Heart left ventricle (tissue), 16 donors: ENCODE measurements around the gene CYP19A1. TPM values are rescaled to one million over a fixed set of nuclear protein-coding genes. Genes with fewer than 3 reads are reported as not detected.

ENCODE experiments used
- ATAC-seq, 4 donors: fragments of 200-7000 bp; cut with Tn5 transposase; one replicate each; pipeline ENCODE4 v1.9.1; 2020 to 2022; ENCODE audit warnings: moderate library complexity in 4 of 4, mild to moderate bottlenecking in 3 of 4, moderate number of reproducible peaks in 1 of 4
- DNase-seq, 5 donors: peaks; one replicate each; pipeline ENCODE4 v3.0.0-alpha.2; 2020
- H3K27ac ChIP-seq, 12 donors: fragments of 200-600 bp; sonication (generic) in 4 of 12; one replicate each; pipeline versions ENCODE4 v1.5.0 to v1.8.0; 2016 to 2022; ENCODE audit warnings: mild to moderate bottlenecking in 2 of 12
- H3K27me3 ChIP-seq, 9 donors: fragments of 200-600 bp; sonication (generic) in 2 of 9; one replicate each; pipeline versions ENCODE4 v1.5.1 to v1.8.0; 2016 to 2022; ENCODE audit warnings: mild to moderate bottlenecking in 3 of 9
- H3K36me3 ChIP-seq, 9 donors: fragments of 200-600 bp; sonication (generic) in 2 of 9; one replicate each; pipeline versions ENCODE4 v1.5.0 to v1.8.0; 2018 to 2022; ENCODE audit warnings: mild to moderate bottlenecking in 2 of 9
- H3K4me1 ChIP-seq, 12 donors: fragments of 200-600 bp; sonication (generic) in 4 of 12; one replicate each; pipeline versions ENCODE4 v1.5.0 to v1.8.0; 2016 to 2022; ENCODE audit warnings: mild to moderate bottlenecking in 3 of 12
- H3K4me3 ChIP-seq, 12 donors: fragments of 200-600 bp; sonication (generic) in 4 of 12; one replicate each; pipeline versions ENCODE4 v1.5.0 to v1.8.0; 2017 to 2022; ENCODE audit warnings: mild to moderate bottlenecking in 9 of 12, moderate library complexity in 4 of 12
- H3K9me3 ChIP-seq, 12 donors: fragments of 200-600 bp; sonication (generic) in 4 of 12; one replicate each; pipeline versions ENCODE4 v1.5.0 to v1.8.0; 2016 to 2022; ENCODE audit warnings: mild to moderate bottlenecking in 1 of 12
- POLR2A ChIP-seq, 2 donors: fragments of 450-650 bp; IDR thresholded peaks; one replicate each; pipeline ENCODE4 v1.6.1; 2017; ENCODE audit warnings: antibody characterized with exemption in 2 of 2, mild to moderate bottlenecking in 2 of 2, moderate library complexity in 2 of 2
- WGBS, 4 donors: extraction: QIAGEN DNeasy Blood & Tissue Kit in 2 of 4; methylation state at CpG; one replicate each; pipeline versions ENCODE4 v1.1.5 to v1.1.7; 2013 to 2018; 5-methylcytosine and 5-hydroxymethylcytosine counted together
- intact Hi-C, 10 donors: fragments of 100-400 bp; cut with DNase I; formaldehyde crosslinking; loops; one replicate each; pipeline versions ENCODE4 v1.11.1 to v1.14.2; 2022
- polyA plus RNA-seq, 2 donors: library from polyadenylated mRNA; stranded (reverse); fragments of 200-250 nt; gene quantifications; one replicate each; pipeline ENCODE4 v1.2.3, GENCODE V29; 2013
- total RNA-seq, 9 donors: library from RNA; depleted of rRNA in 2 of 9; stranded (reverse); fragments of >200 nt in 2 of 9; fragmentation: NEBNext Ultra II Directional in 3 of 9; extraction: Animal tissue kit (Norgen Biotek cat#: 25700) in 3 of 9; gene quantifications; one replicate each; pipeline versions ENCODE4 v1.1.0 to v1.2.4, GENCODE V29; 2016 to 2023
- TF ChIP-seq, protein P1 (sequence below), 12 donors: fragments of 200-600 bp; sonication (generic) in 4 of 12; IDR thresholded peaks; one replicate each; pipeline versions ENCODE4 v1.5.0 to v1.8.0; 2018 to 2022; ENCODE audit warnings: antibody characterized with exemption in 12 of 12, mild to moderate bottlenecking in 5 of 12
- donor health status: ischemic (EF 13 %, LVEDD 7.1; RV severe dilation, severe dysfunction).
- donor health status: healthy with polysubstance abuse.
- donor health status: DM: no; HTN: yes; CAD: no.
- donor health status: DM: no; HTN: no; CAD: no.
- donor health status: ischemic (EF 25% LVEDD 6.9; RV normal size, moderate dysfunction).
- donor health status: ischemic (EF 25% LVEDD 5.7; RV mildly dilated, moderate dysfunction).
- donor health status: healthy.
- donor health status: DM: yes; HTN: yes; CAD: no.
- donor health status: ischemic (EF 35%, LVEDD 5.7; RV mildly dilated, moderate dysfunction).
- donor health status: nonischemic (EF 11% LVEDD 7.7; RV severe dilation, severe dysfunction).
- donor health status: DM: yes; HTN: yes; CAD: no.
- donor health status: PGD.
- donor health status: ischemic (EF 29% LVEDD 5.4; RV normal size, mild dysfunction).
- donor health status: nonischemic (EF 23%, LVEDD 6.1; RV moderate dilation, normal function).

The CYP19A1 gene
- total and polyA plus RNA-seq, 11 donors, result 0.15 to 5.4 (median 0.60) TPM

GRCh38 chr15:51322621-51323296 lies 15.6 kb downstream of the CYP19A1 start:
- Histone ChIP-seq H3K27ac (peak overlapping the region in 9 of 12 donors; percentile 8 to 69 (median 42)), H3K27me3 (no peaks in the 10 kb centered on the region), H3K4me3 (no peak overlapping the region), H3K4me1 (peaks cover 0 to 38% (median 8%) of the 10 kb centered on the region in 12 donors), H3K9me3 (no peaks in the 10 kb centered on the region), H3K36me3 (no peaks in the 10 kb centered on the region)
- TF ChIP-seq POLR2A (IDR thresholded peaks at IDR 0.05), result no peak
- TF ChIP-seq, protein P1, sequence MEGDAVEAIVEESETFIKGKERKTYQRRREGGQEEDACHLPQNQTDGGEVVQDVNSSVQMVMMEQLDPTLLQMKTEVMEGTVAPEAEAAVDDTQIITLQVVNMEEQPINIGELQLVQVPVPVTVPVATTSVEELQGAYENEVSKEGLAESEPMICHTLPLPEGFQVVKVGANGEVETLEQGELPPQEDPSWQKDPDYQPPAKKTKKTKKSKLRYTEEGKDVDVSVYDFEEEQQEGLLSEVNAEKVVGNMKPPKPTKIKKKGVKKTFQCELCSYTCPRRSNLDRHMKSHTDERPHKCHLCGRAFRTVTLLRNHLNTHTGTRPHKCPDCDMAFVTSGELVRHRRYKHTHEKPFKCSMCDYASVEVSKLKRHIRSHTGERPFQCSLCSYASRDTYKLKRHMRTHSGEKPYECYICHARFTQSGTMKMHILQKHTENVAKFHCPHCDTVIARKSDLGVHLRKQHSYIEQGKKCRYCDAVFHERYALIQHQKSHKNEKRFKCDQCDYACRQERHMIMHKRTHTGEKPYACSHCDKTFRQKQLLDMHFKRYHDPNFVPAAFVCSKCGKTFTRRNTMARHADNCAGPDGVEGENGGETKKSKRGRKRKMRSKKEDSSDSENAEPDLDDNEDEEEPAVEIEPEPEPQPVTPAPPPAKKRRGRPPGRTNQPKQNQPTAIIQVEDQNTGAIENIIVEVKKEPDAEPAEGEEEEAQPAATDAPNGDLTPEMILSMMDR (IDR thresholded peaks at IDR 0.05), result no peak
- DNase-seq (peak in 4 of 5 donors; percentile 46 to 71 (median 61)), ATAC-seq (peak; percentile 52 to 83 (median 70))
- intact Hi-C loops, result loop anchor here in 1 of 10 donors (5.0 kb wide), 1 partner anchor 50 kb away; no protein-coding TSS in a partner anchor
- WGBS, 4 donors, result 72 to 89% (median 86%) methylated on average over 1 of the region's 1 CpG

GRCh38 chr15:51321316-51321715 lies 17.1 kb downstream of the CYP19A1 start:
- TF ChIP-seq POLR2A (IDR thresholded peaks at IDR 0.05), result no peak
- TF ChIP-seq, protein P1 (IDR thresholded peaks at IDR 0.05), result no peak
- Histone ChIP-seq H3K27me3 (no peaks in the 10 kb centered on the region), H3K9me3 (no peaks in the 10 kb centered on the region), H3K36me3 (no peaks in the 10 kb centered on the region), H3K4me3 (no peak overlapping the region), H3K27ac (no peak overlapping the region), H3K4me1 (peaks cover 0 to 38% (median 8%) of the 10 kb centered on the region in 12 donors)
- intact Hi-C loops, result loop anchor here in 1 of 10 donors (5.0 kb wide), 1 partner anchor 51 kb away; no protein-coding TSS in a partner anchor
- ATAC-seq (no peak), DNase-seq (no peak)
- 64 to 95% (median 83%) methylated on average over 4 of the region's 4 CpGs for WGBS, 4 donors

DNA sequence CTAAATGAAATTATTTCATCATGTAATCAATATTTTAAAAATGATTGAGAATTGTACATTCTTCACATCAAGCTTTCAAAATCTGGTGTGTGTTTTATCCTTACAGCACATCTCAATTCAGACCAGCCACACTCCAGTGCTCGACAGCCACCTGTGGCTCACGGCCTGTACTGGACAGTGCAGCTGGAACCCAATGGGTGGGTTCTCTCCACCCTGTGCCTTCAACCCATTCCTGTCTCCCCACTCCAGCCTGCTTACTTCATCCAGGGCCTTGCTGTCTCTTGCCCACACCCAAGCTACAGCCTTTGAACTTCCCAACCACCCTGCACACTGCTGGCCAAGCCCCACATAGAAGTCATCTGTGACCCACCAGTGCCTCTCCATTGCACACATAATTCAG lies 17.6 kb downstream of the CYP19A1 start:
- DNase-seq (no peak), ATAC-seq (no peak)
- H3K27ac ChIP-seq, result no peak overlapping the region
- peaks cover 0 to 38% (median 8%) of the 10 kb centered on the region in 12 donors for H3K4me1 ChIP-seq
- H3K4me3 ChIP-seq, result no peak overlapping the region
- no peaks in the 10 kb centered on the region for H3K9me3 ChIP-seq
- WGBS, 4 donors, result 93 to 98% (median 95%) methylated on average over 2 of the region's 2 CpGs
- H3K36me3 ChIP-seq, result no peaks in the 10 kb centered on the region
- TF ChIP-seq POLR2A (IDR thresholded peaks at IDR 0.05), result no peak
- TF ChIP-seq, protein P1 (IDR thresholded peaks at IDR 0.05), result no peak
- intact Hi-C loops, result loop anchor here in 1 of 10 donors (5.0 kb wide), 1 partner anchor 51 kb away; no protein-coding TSS in a partner anchor
- H3K27me3 ChIP-seq, result no peaks in the 10 kb centered on the region

- ATAC-seq (no peak), DNase-seq (no peak)
- 73 to 80% (median 77%) methylated on average over 2 of the region's 2 CpGs for WGBS, 4 donors
- Histone ChIP-seq H3K36me3 (no peaks in the 10 kb centered on the region), H3K27me3 (no peaks in the 10 kb centered on the region), H3K27ac (no peak overlapping the region), H3K4me1 (peaks cover 0 to 38% (median 8%) of the 10 kb centered on the region in 12 donors), H3K4me3 (no peak overlapping the region), H3K9me3 (no peaks in the 10 kb centered on the region)
- intact Hi-C loops, result no loop called here
- TF ChIP-seq, protein P1 (IDR thresholded peaks at IDR 0.05), result no peak
- no peak for TF ChIP-seq POLR2A (IDR thresholded peaks at IDR 0.05)
Measured at GRCh38 chr15:51319539-51319938, 18.9 kb downstream of the CYP19A1 start.
